Hematopoietic multipotent progenitor cell treated with erythropoietin and hydrocortisone succinate and interleukin-3 and kit ligand, for 17 days (in vitro differentiated cells): ENCODE results near the gene TMEM165.
"Not testable (repeated sequence)": the region's sequence is repeated elsewhere in the genome, so short reads cannot be mapped to it uniquely, and the experiment has no call there.

Source experiments
- DNase-seq: peaks from one replicate; pipeline ENCODE4 v3.0.0-alpha.2; 2015; ENCODE audit warnings: low spot score

TMEM165 gene

GRCh38 chr4:55395529-55396307 lies at the start of gene TMEM165:
Gene TMEM165 (plus strand): TSS chr4:55395957. CDS start chr4:55396190, 233 bp downstream.
- peak; percentile 86 for DNase-seq

- peak; percentile 83 for DNase-seq
Observed at GRCh38 chr4:55345980-55346850, 49.5 kb upstream of the TMEM165 start, which contains the start of gene SRD5A3. Gene SRD5A3 (plus strand): TSS chr4:55346242. CDS start chr4:55346337, 95 bp downstream.

- DNase-seq: no peak
Observed at GRCh38 chr4:55346851-55347255, 48.9 kb upstream of the TMEM165 start.

GRCh38 chr4:55347610-55348228 lies 48.0 kb upstream of the TMEM165 start:
- peak; percentile 19 for DNase-seq

GRCh38 chr4:55348466-55348865 lies 47.3 kb upstream of the TMEM165 start:
- DNase-seq: no peak

GRCh38 chr4:55350870-55351269 lies 44.9 kb upstream of the TMEM165 start:
- not testable (repeated sequence) for DNase-seq

GRCh38 chr4:55351824-55352223 lies 43.9 kb upstream of the TMEM165 start:
- no peak for DNase-seq

- DNase-seq: no peak
Observed at GRCh38 chr4:55352726-55353125, 43.0 kb upstream of the TMEM165 start.

- DNase-seq: not testable (repeated sequence)
Observed at GRCh38 chr4:55353228-55353747, 42.5 kb upstream of the TMEM165 start.

GRCh38 chr4:55354648-55355047 lies 41.1 kb upstream of the TMEM165 start:
- DNase-seq: no peak

GRCh38 chr4:55355555-55355954 lies 40.2 kb upstream of the TMEM165 start:
- DNase-seq: no peak

- DNase-seq: no peak
Observed at GRCh38 chr4:55356991-55357461, 38.7 kb upstream of the TMEM165 start.

GRCh38 chr4:55358246-55358645 lies 37.5 kb upstream of the TMEM165 start:
- DNase-seq: no peak

GRCh38 chr4:55358668-55359067 lies 37.1 kb upstream of the TMEM165 start:
- no peak for DNase-seq

- no peak for DNase-seq
Observed at GRCh38 chr4:55359397-55359916, 36.3 kb upstream of the TMEM165 start.

GRCh38 chr4:55362938-55363337 lies 32.8 kb upstream of the TMEM165 start:
- not testable (repeated sequence) for DNase-seq

- DNase-seq: no peak
Observed at GRCh38 chr4:55363691-55364351, 31.9 kb upstream of the TMEM165 start.

- no peak for DNase-seq
Observed at GRCh38 chr4:55364691-55365344, 30.9 kb upstream of the TMEM165 start.

GRCh38 chr4:55365345-55365728 lies 30.4 kb upstream of the TMEM165 start:
- no peak for DNase-seq

GRCh38 chr4:55366621-55367020 lies 29.1 kb upstream of the TMEM165 start:
- DNase-seq: no peak
